IMR-90 (cell line): ENCODE results near the gene BLVRB. TPM values are rescaled to one million over a fixed set of nuclear protein-coding genes. Genes with fewer than 3 reads are reported as not detected.

Experiments
- ATAC-seq: fragments of 200-7000 bp; cut with Tn5 transposase; 2 replicates; pipeline ENCODE4 v1.9.1; 2020; ENCODE audit warnings: low read depth, mild to moderate bottlenecking, moderate library complexity
- BruUV-seq: library from RNA; stranded (reverse); fragments of 400-500 nt; replicated peaks from 2 replicates; lab custom pipeline; 2021; lab: Mats Ljungman, UMichigan
- CTCF ChIA-PET: fragments of 300-600 bp; formaldehyde crosslinking; extraction: SDS; loops from one replicate; lab custom pipeline; 2021; ENCODE audit warnings: antibody characterized with exemption; lab: Yijun Ruan, JAX
- POLR2A ChIA-PET: fragments of 300-600 bp; sonication (Branson Sonifier 250); formaldehyde crosslinking; loops from one replicate; lab custom pipeline; 2022; ENCODE audit warnings: antibody characterized with exemption; ENCODE audit not compliant: unreplicated experiment; lab: Charles Lee
- DNase-seq: peaks from one replicate; pipeline ENCODE4 v3.0.0; 2013
- H2AFZ ChIP-seq: replicated peaks from 2 replicates; pipeline ENCODE3; 2013; ENCODE audit warnings: low read length, mild to moderate bottlenecking; ENCODE audit not compliant: poor library complexity
- H2AK5ac ChIP-seq: 2 replicates; pipeline ENCODE4 v1.6.1; 2013; ENCODE audit warnings: low read depth, low read length, inconsistent platforms
- H2AK9ac ChIP-seq: replicated peaks from 2 replicates; pipeline ENCODE3; 2013; ENCODE audit warnings: mild to moderate bottlenecking, low read depth, low read length, moderate library complexity; ENCODE audit not compliant: poor library complexity
- H2BK120ac ChIP-seq: 2 replicates; pipeline ENCODE4 v1.6.1; 2013; ENCODE audit warnings: low read depth, low read length, inconsistent platforms
- H2BK15ac ChIP-seq: 3 replicates; pipeline ENCODE4 v1.6.1; 2013; ENCODE audit warnings: low read depth, low read length, inconsistent platforms
- H2BK20ac ChIP-seq: 2 replicates; pipeline ENCODE4 v1.6.1; 2013; ENCODE audit warnings: low read depth, mild to moderate bottlenecking, inconsistent platforms, low read length, moderate library complexity
- H2BK5ac ChIP-seq: 2 replicates; pipeline ENCODE4 v1.6.1; 2013; ENCODE audit warnings: mild to moderate bottlenecking, low read depth, low read length, inconsistent platforms; ENCODE audit not compliant: poor library complexity, severe bottlenecking
- H3K14ac ChIP-seq: replicated peaks from 2 replicates; pipeline ENCODE4 v1.6.1; 2013; ENCODE audit warnings: low read depth, low read length, inconsistent platforms
- H3K18ac ChIP-seq: 2 replicates; pipeline ENCODE4 v1.6.1; 2013; ENCODE audit warnings: low read depth, low read length, control low read depth
- H3K23ac ChIP-seq: 2 replicates; pipeline ENCODE4 v1.6.1; 2013; ENCODE audit warnings: low read depth, low read length, inconsistent platforms
- H3K27ac ChIP-seq: 2 replicates; pipeline ENCODE4 v1.5.1; 2013; ENCODE audit warnings: mild to moderate bottlenecking, control low read depth, low read length; ENCODE audit not compliant: insufficient read depth
- H3K27me3 ChIP-seq: 2 replicates; pipeline ENCODE4 v1.6.1; 2013; ENCODE audit warnings: low read length; ENCODE audit not compliant: control insufficient read depth, insufficient read depth
- H3K36me3 ChIP-seq: 2 replicates; pipeline ENCODE4 v1.6.1; 2013; ENCODE audit warnings: low read length, mixed read lengths; ENCODE audit not compliant: control insufficient read depth, insufficient read depth
- H3K4ac ChIP-seq: 2 replicates; pipeline ENCODE4 v1.6.1; 2013; ENCODE audit warnings: low read depth, low read length, inconsistent platforms
- H3K4me1 ChIP-seq: 2 replicates; pipeline ENCODE4 v1.6.1; 2013; ENCODE audit warnings: low read length, mixed read lengths; ENCODE audit not compliant: control insufficient read depth, insufficient read depth
- H3K4me2 ChIP-seq: 2 replicates; pipeline ENCODE4 v1.6.1; 2013; ENCODE audit warnings: low read depth, mild to moderate bottlenecking, control low read depth, low read length, moderate library complexity
- H3K4me3 ChIP-seq: 2 replicates; pipeline ENCODE4 v1.5.1; 2013; ENCODE audit warnings: low read depth, mild to moderate bottlenecking, control low read depth, low read length, moderate library complexity; ENCODE audit not compliant: insufficient read depth
- H3K56ac ChIP-seq: 2 replicates; pipeline ENCODE4 v1.6.1; 2013; ENCODE audit warnings: low read length, inconsistent platforms; ENCODE audit not compliant: insufficient read depth; ENCODE audit errors: extremely low read depth
- H3K79me1 ChIP-seq, 2 experiments: 2 replicates each; pipeline ENCODE4 v1.6.1; 2013; ENCODE audit warnings: low read length in 2 of 2, inconsistent platforms in 1 of 2, low read depth in 1 of 2
- H3K9ac ChIP-seq: 2 replicates; pipeline ENCODE4 v1.6.1; 2013; ENCODE audit warnings: low read depth, low read length, control low read depth
- H3K9me1 ChIP-seq: 2 replicates; pipeline ENCODE4 v1.6.1; 2013; ENCODE audit warnings: low read length, inconsistent platforms; ENCODE audit not compliant: insufficient read depth
- H3K9me3 ChIP-seq: 2 replicates; pipeline ENCODE4 v1.6.1; 2013; ENCODE audit warnings: low read length; ENCODE audit not compliant: control insufficient read depth, insufficient read depth
- H4K20me1 ChIP-seq: 2 replicates; pipeline ENCODE4 v1.6.1; 2013; ENCODE audit warnings: low read length, inconsistent platforms; ENCODE audit not compliant: insufficient read depth
- H4K5ac ChIP-seq: 2 replicates; pipeline ENCODE4 v1.6.1; 2013; ENCODE audit warnings: mild to moderate bottlenecking, low read depth, low read length, control low read depth
- H4K8ac ChIP-seq, 2 experiments: 2 replicates each; pipeline ENCODE4 v1.6.1; 2013; ENCODE audit warnings: low read depth in 2 of 2, low read length in 2 of 2, control low read depth in 1 of 2, inconsistent platforms in 1 of 2
- H4K91ac ChIP-seq: 2 replicates; pipeline ENCODE4 v1.6.1; 2013; ENCODE audit warnings: low read depth, low read length, inconsistent platforms; ENCODE audit not compliant: insufficient read depth
- BHLHE40 ChIP-seq: fragments of 150-350 bp; IDR thresholded peaks from 2 replicates; pipeline ENCODE4 v1.6.1; 2016; ENCODE audit warnings: mild to moderate bottlenecking, low read depth, low read length
- CEBPB ChIP-seq: IDR thresholded peaks from 2 replicates; pipeline ENCODE4 v1.6.1; 2012; ENCODE audit warnings: low read depth, low read length, improper control_type of control experiment
- CHD1 ChIP-seq: IDR thresholded peaks from 2 replicates; pipeline ENCODE4 v1.6.1; 2012; ENCODE audit warnings: low read depth, low read length, improper control_type of control experiment
- MAFK ChIP-seq: IDR thresholded peaks from 2 replicates; pipeline ENCODE4 v1.6.1; 2012; ENCODE audit warnings: low read depth, low read length, improper control_type of control experiment
- MAZ ChIP-seq: IDR thresholded peaks from 2 replicates; pipeline ENCODE4 v1.6.1; 2012; ENCODE audit warnings: low read depth, mild to moderate bottlenecking, low read length, improper control_type of control experiment, moderate library complexity, borderline replicate concordance
- MXI1 ChIP-seq: IDR thresholded peaks from 2 replicates; pipeline ENCODE4 v1.6.1; 2012; ENCODE audit warnings: low read depth, mild to moderate bottlenecking, low read length, moderate library complexity, borderline replicate concordance
- NFE2L2 ChIP-seq: fragments of 150-350 bp; IDR thresholded peaks from 2 replicates; pipeline ENCODE4 v1.6.1; 2016; ENCODE audit warnings: low read depth, mild to moderate bottlenecking, low read length
- POLR2A ChIP-seq: IDR thresholded peaks from 2 replicates; pipeline ENCODE4 v1.6.1; 2012; ENCODE audit warnings: mild to moderate bottlenecking, low read depth, low read length
- RAD21 ChIP-seq: IDR thresholded peaks from 2 replicates; pipeline ENCODE4 v1.6.1; 2012; ENCODE audit warnings: low read length, improper control_type of control experiment
- RCOR1 ChIP-seq: IDR thresholded peaks from 2 replicates; pipeline ENCODE4 v1.6.1; 2012; ENCODE audit warnings: mild to moderate bottlenecking, low read length, improper control_type of control experiment; ENCODE audit not compliant: insufficient replicate concordance
- SMC3 ChIP-seq: fragments of 150-350 bp; IDR thresholded peaks from 2 replicates; pipeline ENCODE4 v1.6.1; 2016; ENCODE audit warnings: low read depth, mild to moderate bottlenecking, antibody characterized with exemption, low read length, moderate library complexity
- USF2 ChIP-seq: fragments of 150-350 bp; IDR thresholded peaks from 2 replicates; pipeline ENCODE4 v1.6.1; 2017; ENCODE audit warnings: mild to moderate bottlenecking, antibody characterized with exemption, low read length, low read depth
- WGBS, 2 experiments: methylation state at CpG; one replicate each; pipeline versions ENCODE4 v1.1.5 to v1.1.7; 2013; ENCODE audit warnings: missing lambda C conversion rate in 2 of 2; ENCODE audit not compliant: insufficient read length in 1 of 2; ENCODE audit errors: extremely low coverage in 2 of 2; 5-methylcytosine and 5-hydroxymethylcytosine counted together
- dilution Hi-C: fragments of 300-500 bp; cut with HindIII; formaldehyde crosslinking; loops from one replicate; pipeline ENCODE4 v1.14.3; 2018; ENCODE audit warnings: low sequenced_read_pairs; ENCODE audit not compliant: unreplicated experiment
- in situ Hi-C: fragments of 300-500 bp; cut with MboI; formaldehyde crosslinking; loops from 3 replicates; pipeline ENCODE4 v1.14.3; 2019; ENCODE audit warnings: low sequenced_read_pairs, inconsistent platforms, mixed read lengths
- intact Hi-C: fragments of 100-400 bp; cut with micrococcal nuclease; formaldehyde crosslinking; loops from 2 replicates; pipeline ENCODE4 v1.10.0; 2022
- polyA plus RNA-seq, 3 experiments: library from polyadenylated mRNA; depleted of rRNA; stranded (reverse); fragments of >200 nt; gene quantifications; 2 replicates each; pipeline ENCODE4 v1.2.3, GENCODE V29; 2012; ENCODE audit warnings: low replicate concordance in 1 of 3
- total RNA-seq: library from RNA; depleted of rRNA; stranded (reverse); fragments of >200 nt; gene quantifications from 2 replicates; pipeline ENCODE4 v1.2.3, GENCODE V29; 2012

Gene BLVRB
- total and polyA plus RNA-seq, 2 of the 4 experiments (the other 2 are of a cell fraction): 65.2 to 102 TPM

GRCh38 chr19:40431698-40432097, 33.8 kb downstream of the BLVRB start:
- Histone ChIP-seq H4K91ac (no peak overlapping the region), H3K4me3 (no peak overlapping the region), H3K27ac (no peak overlapping the region), H2AK5ac (no peak overlapping the region), H3K4me2 (no peak overlapping the region), H3K18ac (no peak overlapping the region), H3K14ac (no peak overlapping the region), H2AK9ac (no peak overlapping the region), H3K79me1 (peaks cover 6% of the 10 kb centered on the region in 2 experiments; a peak in 3 of 4 replicates), H2BK5ac (no peak overlapping the region), H3K9me3 (no peaks in the 10 kb centered on the region), H4K8ac (no peak overlapping the region), H3K4ac (no peak overlapping the region), H2BK120ac (no peak overlapping the region), H4K5ac (no peak overlapping the region), H2BK20ac (no peak overlapping the region), H3K9ac (no peak overlapping the region), H3K23ac (no peak overlapping the region), H3K36me3 (no peaks in the 10 kb centered on the region), H2AFZ (no peak overlapping the region), H3K9me1 (no peaks in the 10 kb centered on the region), H3K4me1 (peaks cover 11% of the 10 kb centered on the region), H3K27me3 (no peaks in the 10 kb centered on the region), H3K56ac (no peak overlapping the region), H2BK15ac (no peak overlapping the region), H4K20me1 (no peaks in the 10 kb centered on the region)
- ChIA-PET POLR2A (no interaction called here), CTCF (interaction anchor here (0.5 kb wide), 1 partner anchor 245 kb away, joined by 3 read pairs; no protein-coding TSS in a partner anchor)
- no peak for DNase-seq
- no peak for ATAC-seq
- no peak for TF ChIP-seq CEBPB
- TF ChIP-seq MXI1: no peak
- no peak for TF ChIP-seq MAZ
- no peak for TF ChIP-seq NFE2L2
- no peak for TF ChIP-seq RCOR1
- TF ChIP-seq SMC3: no peak
- TF ChIP-seq RAD21: no peak
- no peak for TF ChIP-seq POLR2A
- no peak for TF ChIP-seq CHD1
- TF ChIP-seq USF2: no peak
- TF ChIP-seq MAFK: no peak
- no peak for TF ChIP-seq BHLHE40
- BruUV-seq: no TSS peak
- WGBS, 2 experiments: no CpG with 5 or more reads among the region's 3 CpGs
- in situ Hi-C loops: no loop called here
- intact Hi-C loops: no loop called here
- dilution Hi-C loops: no loop called here
